ENCODE data around the gene EXOSC1.

- TF ChIP-seq CTCF (IDR thresholded peaks at IDR 0.05; ENCODE audit: insufficient read depth, low read length, poor library complexity, severe bottlenecking) (no peak), EZH2phosphoT487 (conservative IDR thresholded peaks at IDR 0.05; ENCODE audit: low read length) (no peak)
Measured at GRCh38 chr10:97456034-97456685, 10.4 kb upstream of the EXOSC1 start.
